NCI-H1694 treated with DMSO at 0.1 percent for 48 hours (cell line): ENCODE data around the gene GPR107.

Source experiments
- DNase-seq: peaks from one replicate; lab custom pipeline; 2025; lab: John Stamatoyannopoulos, UW

The GPR107 gene

GRCh38 chr9:130137641-130138081 lies 84.0 kb downstream of the GPR107 start:
- no peak for DNase-seq

GRCh38 chr9:130138171-130138653 lies 84.5 kb downstream of the GPR107 start:
- DNase-seq = no peak

- DNase-seq = no peak
Observed at GRCh38 chr9:130138791-130139190, 85.1 kb downstream of the GPR107 start.

GRCh38 chr9:130139251-130139650 lies 85.5 kb downstream of the GPR107 start:
- DNase-seq = no peak

GRCh38 chr9:130140706-130141105 lies 87.0 kb downstream of the GPR107 start:
- DNase-seq = no peak

- no peak for DNase-seq
Observed at GRCh38 chr9:130142056-130142455, 88.3 kb downstream of the GPR107 start.

GRCh38 chr9:130142641-130143040 lies 88.9 kb downstream of the GPR107 start:
- DNase-seq = no peak

GRCh38 chr9:130143279-130143893 lies 89.7 kb downstream of the GPR107 start:
- DNase-seq = no peak

- DNase-seq = no peak
Observed at GRCh38 chr9:130143958-130144366, 90.3 kb downstream of the GPR107 start.

GRCh38 chr9:130144703-130145102 lies 91.0 kb downstream of the GPR107 start:
- DNase-seq = no peak

- no peak for DNase-seq
Observed at GRCh38 chr9:130145658-130146057, 92.0 kb downstream of the GPR107 start.

- DNase-seq = no peak
Observed at GRCh38 chr9:130147198-130147597, 93.5 kb downstream of the GPR107 start.

GRCh38 chr9:130147910-130148309 lies 94.2 kb downstream of the GPR107 start:
- DNase-seq = no peak

GRCh38 chr9:130149031-130149430 lies 95.3 kb downstream of the GPR107 start:
- DNase-seq = no peak

- DNase-seq = no peak
Observed at GRCh38 chr9:130149654-130150286, 96.1 kb downstream of the GPR107 start.

GRCh38 chr9:130150779-130151382 lies 97.2 kb downstream of the GPR107 start:
- no peak for DNase-seq

GRCh38 chr9:130154816-130155215 lies 101.1 kb downstream of the GPR107 start:
- no peak for DNase-seq

- DNase-seq = no peak
Observed at GRCh38 chr9:130155647-130156046, 101.9 kb downstream of the GPR107 start.

GRCh38 chr9:130156672-130157071 lies 103.0 kb downstream of the GPR107 start:
- no peak for DNase-seq

- no peak for DNase-seq
Observed at GRCh38 chr9:130157079-130157478, 103.4 kb downstream of the GPR107 start.

GRCh38 chr9:130158001-130158400 lies 104.3 kb downstream of the GPR107 start:
- no peak for DNase-seq

GRCh38 chr9:130159057-130159456 lies 105.4 kb downstream of the GPR107 start:
- peak; percentile 13 for DNase-seq

- DNase-seq = no peak
Observed at GRCh38 chr9:130159915-130160670, 106.4 kb downstream of the GPR107 start.
